NB4 (cell line): ENCODE measurements around the gene MRPL39.

Experiments used
- MYC ChIP-seq: IDR thresholded peaks from 2 replicates; pipeline ENCODE4 v1.6.1; 2011; ENCODE audit warnings: low read depth, low read length
- POLR2A ChIP-seq: IDR thresholded peaks from 2 replicates; pipeline ENCODE4 v1.6.1; 2011; ENCODE audit warnings: mild to moderate bottlenecking; ENCODE audit not compliant: insufficient read length; ENCODE audit errors: extremely low read depth
- TF ChIP-seq, protein P1 (sequence below): IDR thresholded peaks from one replicate; pipeline ENCODE4 v1.5.1; 2012; ENCODE audit warnings: low read depth, low read length
- TF ChIP-seq, protein P2 (sequence below): IDR thresholded peaks from 2 replicates; pipeline ENCODE4 v1.6.1; 2011; ENCODE audit warnings: low read depth, low read length

DNA sequence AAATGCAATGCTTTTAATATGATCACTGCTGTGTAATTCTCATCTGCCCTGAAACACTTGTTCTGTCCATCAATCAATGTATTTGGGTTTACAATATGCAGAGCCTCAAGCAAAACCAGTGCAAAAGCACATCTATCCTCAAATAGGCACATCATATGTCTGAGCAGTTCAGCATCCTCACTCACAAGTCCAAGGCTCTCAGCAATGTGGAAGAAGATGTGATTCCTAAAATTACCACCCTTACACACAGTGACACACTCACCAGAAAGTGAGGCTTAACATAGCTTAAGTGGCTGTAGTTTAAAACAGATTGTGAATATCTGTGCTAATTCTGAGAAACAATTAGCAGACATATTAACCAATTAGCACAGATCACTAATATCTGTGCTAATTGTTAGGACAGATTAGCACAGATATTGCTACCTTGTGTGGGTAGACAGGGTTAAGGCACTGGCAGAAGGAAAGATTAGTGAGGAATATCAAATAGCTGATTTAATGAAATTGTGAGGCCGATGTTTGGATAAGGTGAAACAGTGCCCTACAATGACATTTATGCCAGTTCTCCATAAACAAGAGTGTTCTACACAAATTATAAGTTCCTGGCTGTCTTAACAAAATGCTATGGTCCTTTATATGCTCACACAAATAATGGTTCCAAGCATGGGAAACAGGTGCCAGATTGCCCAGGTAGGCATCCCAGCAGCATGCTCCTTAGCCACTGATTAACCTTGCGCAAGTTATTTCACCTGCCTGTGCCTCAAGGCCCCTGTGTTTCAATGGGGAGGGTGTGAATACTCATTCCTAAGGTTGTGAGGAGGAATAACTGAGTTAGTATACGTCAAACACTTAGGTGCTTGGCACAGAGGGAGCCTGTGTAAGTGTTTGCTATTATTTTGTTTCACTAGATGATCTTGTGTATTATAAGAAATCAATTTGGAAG lies 41.7 kb downstream of the MRPL39 start:
- TF ChIP-seq, protein P1, sequence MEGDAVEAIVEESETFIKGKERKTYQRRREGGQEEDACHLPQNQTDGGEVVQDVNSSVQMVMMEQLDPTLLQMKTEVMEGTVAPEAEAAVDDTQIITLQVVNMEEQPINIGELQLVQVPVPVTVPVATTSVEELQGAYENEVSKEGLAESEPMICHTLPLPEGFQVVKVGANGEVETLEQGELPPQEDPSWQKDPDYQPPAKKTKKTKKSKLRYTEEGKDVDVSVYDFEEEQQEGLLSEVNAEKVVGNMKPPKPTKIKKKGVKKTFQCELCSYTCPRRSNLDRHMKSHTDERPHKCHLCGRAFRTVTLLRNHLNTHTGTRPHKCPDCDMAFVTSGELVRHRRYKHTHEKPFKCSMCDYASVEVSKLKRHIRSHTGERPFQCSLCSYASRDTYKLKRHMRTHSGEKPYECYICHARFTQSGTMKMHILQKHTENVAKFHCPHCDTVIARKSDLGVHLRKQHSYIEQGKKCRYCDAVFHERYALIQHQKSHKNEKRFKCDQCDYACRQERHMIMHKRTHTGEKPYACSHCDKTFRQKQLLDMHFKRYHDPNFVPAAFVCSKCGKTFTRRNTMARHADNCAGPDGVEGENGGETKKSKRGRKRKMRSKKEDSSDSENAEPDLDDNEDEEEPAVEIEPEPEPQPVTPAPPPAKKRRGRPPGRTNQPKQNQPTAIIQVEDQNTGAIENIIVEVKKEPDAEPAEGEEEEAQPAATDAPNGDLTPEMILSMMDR: no peak
- TF ChIP-seq, protein P2, sequence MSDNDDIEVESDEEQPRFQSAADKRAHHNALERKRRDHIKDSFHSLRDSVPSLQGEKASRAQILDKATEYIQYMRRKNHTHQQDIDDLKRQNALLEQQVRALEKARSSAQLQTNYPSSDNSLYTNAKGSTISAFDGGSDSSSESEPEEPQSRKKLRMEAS: no peak
- TF ChIP-seq POLR2A (no peak), MYC (no peak)
